Progenitor cell of endocrine pancreas (in vitro differentiated cells): ENCODE results near the gene SCD. TPM values are rescaled to one million over a fixed set of nuclear protein-coding genes. Genes with fewer than 3 reads are reported as not detected.

Experiments used
- DNase-seq: peaks from one replicate; pipeline ENCODE4 v3.0.0; 2021; ENCODE audit warnings: low spot score; ENCODE audit not compliant: unreplicated experiment
- H3K27ac Mint-ChIP-seq: 2 replicates; pipeline ENCODE4 v1.8.0; 2021; ENCODE audit warnings: mild to moderate bottlenecking, moderate library complexity, mixed read lengths
- H3K27me3 Mint-ChIP-seq: 2 replicates; pipeline ENCODE4 v1.8.0; 2021; ENCODE audit warnings: mixed read lengths
- H3K36me3 Mint-ChIP-seq: 2 replicates; pipeline ENCODE4 v1.8.0; 2022; ENCODE audit warnings: mixed read lengths; ENCODE audit not compliant: insufficient read depth
- H3K4me1 Mint-ChIP-seq: 2 replicates; pipeline ENCODE4 v1.8.0; 2021; ENCODE audit warnings: low read depth, mixed read lengths
- H3K4me3 Mint-ChIP-seq: 2 replicates; pipeline ENCODE4 v1.8.0; 2021; ENCODE audit warnings: low read depth, mild to moderate bottlenecking, moderate library complexity, mixed read lengths
- H3K9me3 Mint-ChIP-seq: 2 replicates; pipeline ENCODE4 v1.8.0; 2021; ENCODE audit warnings: low read depth, mixed read lengths
- total RNA-seq: library from RNA; stranded (reverse); gene quantifications from 2 replicates; pipeline ENCODE4 v1.2.1, GENCODE V29; 2021
- TF ChIP-seq, protein P1 (sequence below): fragments of 200-600 bp; sonication (generic); IDR thresholded peaks from one replicate; pipeline ENCODE4 v1.5.0; 2021; ENCODE audit warnings: antibody characterized with exemption, mild to moderate bottlenecking; ENCODE audit not compliant: unreplicated experiment

The SCD gene
- total RNA-seq, 1 donor from 2014 or later: 281 TPM

DNA sequence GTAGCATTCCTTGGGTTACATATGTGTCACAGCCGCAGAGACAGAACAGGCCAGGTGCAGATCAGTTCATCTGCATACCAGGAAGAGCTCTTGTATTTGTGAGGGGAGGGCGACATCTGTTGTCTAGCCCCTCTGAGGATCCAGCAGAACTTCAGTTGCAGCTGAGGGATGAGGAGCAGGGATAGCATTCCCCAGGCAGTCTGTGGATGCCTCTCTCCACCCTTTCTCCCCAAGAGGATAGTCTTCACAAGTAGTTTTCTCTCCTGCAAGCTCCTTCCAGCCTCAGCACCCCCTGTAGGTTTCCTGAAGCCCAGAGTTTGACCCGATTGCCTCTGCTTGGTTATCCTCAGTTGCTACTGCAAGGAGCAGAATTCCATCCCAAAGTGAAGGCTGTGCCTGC is 2.6 kb downstream of the SCD start:
- no peak for DNase-seq
- Mint-ChIP-seq H3K4me1 (peaks cover 46% of the 10 kb centered on the region), H3K27me3 (no peaks in the 10 kb centered on the region), H3K9me3 (no peaks in the 10 kb centered on the region), H3K4me3 (peak overlapping the region; percentile 95), H3K36me3 (peaks cover 42% of the 10 kb centered on the region), H3K27ac (peak overlapping the region; percentile 29)
- TF ChIP-seq, protein P1, sequence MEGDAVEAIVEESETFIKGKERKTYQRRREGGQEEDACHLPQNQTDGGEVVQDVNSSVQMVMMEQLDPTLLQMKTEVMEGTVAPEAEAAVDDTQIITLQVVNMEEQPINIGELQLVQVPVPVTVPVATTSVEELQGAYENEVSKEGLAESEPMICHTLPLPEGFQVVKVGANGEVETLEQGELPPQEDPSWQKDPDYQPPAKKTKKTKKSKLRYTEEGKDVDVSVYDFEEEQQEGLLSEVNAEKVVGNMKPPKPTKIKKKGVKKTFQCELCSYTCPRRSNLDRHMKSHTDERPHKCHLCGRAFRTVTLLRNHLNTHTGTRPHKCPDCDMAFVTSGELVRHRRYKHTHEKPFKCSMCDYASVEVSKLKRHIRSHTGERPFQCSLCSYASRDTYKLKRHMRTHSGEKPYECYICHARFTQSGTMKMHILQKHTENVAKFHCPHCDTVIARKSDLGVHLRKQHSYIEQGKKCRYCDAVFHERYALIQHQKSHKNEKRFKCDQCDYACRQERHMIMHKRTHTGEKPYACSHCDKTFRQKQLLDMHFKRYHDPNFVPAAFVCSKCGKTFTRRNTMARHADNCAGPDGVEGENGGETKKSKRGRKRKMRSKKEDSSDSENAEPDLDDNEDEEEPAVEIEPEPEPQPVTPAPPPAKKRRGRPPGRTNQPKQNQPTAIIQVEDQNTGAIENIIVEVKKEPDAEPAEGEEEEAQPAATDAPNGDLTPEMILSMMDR: no peak

DNA sequence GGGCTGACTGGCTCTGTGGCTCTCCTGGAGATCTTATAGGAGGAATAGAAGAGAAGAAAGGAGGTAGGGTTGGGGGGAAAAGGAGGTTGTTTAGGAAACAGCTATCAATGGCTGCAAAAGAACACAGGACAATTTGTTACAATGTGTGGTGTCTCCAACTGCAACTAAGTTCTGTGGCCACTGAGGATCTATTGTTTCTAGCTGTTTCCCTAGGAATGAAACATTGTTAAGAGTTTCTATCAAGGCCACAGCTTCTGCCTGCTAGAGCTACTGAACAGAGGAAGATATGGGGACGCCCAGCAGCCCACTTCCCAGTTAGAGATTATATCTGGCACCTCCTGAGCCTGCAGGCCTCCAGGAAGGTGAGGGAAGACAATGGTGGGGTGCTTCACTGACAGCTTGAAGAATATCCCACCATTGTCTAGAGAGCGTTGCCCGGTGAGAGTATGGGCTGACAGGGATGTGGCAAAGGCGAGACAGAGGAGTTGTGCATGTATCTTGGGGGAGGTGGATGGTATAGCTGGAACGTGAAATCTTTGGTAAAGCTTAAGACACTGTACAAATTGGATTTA is 4.0 kb downstream of the SCD start:
- DNase-seq: no peak
- H3K4me3 Mint-ChIP-seq: peak overlapping the region; percentile 44
- H3K27ac Mint-ChIP-seq: peak overlapping the region; percentile 44
- peaks cover 55% of the 10 kb centered on the region for H3K36me3 Mint-ChIP-seq
- H3K9me3 Mint-ChIP-seq: no peaks in the 10 kb centered on the region
- TF ChIP-seq, protein P1: no peak
- peaks cover 45% of the 10 kb centered on the region for H3K4me1 Mint-ChIP-seq
- H3K27me3 Mint-ChIP-seq: no peaks in the 10 kb centered on the region

DNA sequence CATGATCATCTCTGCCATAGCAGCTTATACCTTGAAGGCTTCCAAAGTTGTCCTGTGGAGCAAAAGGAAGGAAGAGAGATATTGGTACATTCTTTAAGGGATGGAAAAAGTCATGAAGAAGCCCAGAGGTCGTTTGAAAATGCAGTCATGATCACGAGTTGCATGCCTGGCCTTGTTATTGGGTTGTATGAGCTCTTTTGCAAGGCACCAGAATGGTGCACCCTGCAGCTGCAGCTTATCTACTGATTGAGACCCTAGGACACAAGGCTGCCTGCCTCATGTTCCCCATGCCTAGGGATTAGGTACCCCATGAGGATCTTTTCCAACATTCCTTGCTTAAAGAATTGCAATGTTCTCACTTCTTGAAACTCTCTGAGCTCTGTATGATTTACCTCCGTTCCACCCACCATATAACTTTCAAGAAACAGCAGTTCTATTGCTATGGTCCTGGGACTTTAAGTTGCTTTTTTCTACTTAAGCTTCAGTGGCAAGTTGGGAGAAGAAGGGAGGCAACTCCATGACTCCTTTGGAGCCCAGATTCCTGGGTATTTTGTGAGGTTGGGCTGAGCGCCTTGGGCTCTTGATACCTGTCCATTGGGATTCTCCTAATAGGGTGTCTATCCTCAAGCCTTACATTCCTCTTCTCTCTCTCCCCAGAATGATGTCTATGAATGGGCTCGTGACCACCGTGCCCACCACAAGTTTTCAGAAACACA is 6.9 kb downstream of the SCD start:
- TF ChIP-seq, protein P1: no peak
- Mint-ChIP-seq H3K4me1 (peaks cover 34% of the 10 kb centered on the region), H3K9me3 (no peaks in the 10 kb centered on the region), H3K27me3 (no peaks in the 10 kb centered on the region), H3K27ac (no peak overlapping the region), H3K36me3 (peaks cover 64% of the 10 kb centered on the region), H3K4me3 (no peak overlapping the region)
- DNase-seq: no peak

DNA sequence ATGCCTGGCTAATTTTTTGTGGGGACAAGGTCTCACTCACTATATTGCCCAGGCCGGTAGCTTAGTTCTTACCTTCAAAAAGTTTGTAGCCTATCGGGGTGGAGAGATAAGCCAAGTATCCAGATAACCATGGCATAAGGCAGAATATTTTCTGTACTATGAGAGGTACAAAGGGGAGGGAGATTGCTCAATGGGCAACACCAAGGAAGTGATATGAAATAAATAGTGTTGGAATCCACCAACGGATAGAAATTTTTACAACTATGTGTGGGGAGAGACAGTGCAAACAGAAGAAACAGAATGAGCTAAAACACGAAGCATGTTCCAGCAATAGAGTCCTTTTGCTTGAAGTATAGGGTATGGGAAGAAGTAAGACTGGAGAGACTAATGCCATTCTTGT is 8.1 kb downstream of the SCD start:
- peaks cover 35% of the 10 kb centered on the region for H3K4me1 Mint-ChIP-seq
- peak overlapping the region; percentile 68 for H3K27ac Mint-ChIP-seq
- no peaks in the 10 kb centered on the region for H3K27me3 Mint-ChIP-seq
- no peak for DNase-seq
- TF ChIP-seq, protein P1: no peak
- peaks cover 64% of the 10 kb centered on the region for H3K36me3 Mint-ChIP-seq
- no peak overlapping the region for H3K4me3 Mint-ChIP-seq
- no peaks in the 10 kb centered on the region for H3K9me3 Mint-ChIP-seq

DNA sequence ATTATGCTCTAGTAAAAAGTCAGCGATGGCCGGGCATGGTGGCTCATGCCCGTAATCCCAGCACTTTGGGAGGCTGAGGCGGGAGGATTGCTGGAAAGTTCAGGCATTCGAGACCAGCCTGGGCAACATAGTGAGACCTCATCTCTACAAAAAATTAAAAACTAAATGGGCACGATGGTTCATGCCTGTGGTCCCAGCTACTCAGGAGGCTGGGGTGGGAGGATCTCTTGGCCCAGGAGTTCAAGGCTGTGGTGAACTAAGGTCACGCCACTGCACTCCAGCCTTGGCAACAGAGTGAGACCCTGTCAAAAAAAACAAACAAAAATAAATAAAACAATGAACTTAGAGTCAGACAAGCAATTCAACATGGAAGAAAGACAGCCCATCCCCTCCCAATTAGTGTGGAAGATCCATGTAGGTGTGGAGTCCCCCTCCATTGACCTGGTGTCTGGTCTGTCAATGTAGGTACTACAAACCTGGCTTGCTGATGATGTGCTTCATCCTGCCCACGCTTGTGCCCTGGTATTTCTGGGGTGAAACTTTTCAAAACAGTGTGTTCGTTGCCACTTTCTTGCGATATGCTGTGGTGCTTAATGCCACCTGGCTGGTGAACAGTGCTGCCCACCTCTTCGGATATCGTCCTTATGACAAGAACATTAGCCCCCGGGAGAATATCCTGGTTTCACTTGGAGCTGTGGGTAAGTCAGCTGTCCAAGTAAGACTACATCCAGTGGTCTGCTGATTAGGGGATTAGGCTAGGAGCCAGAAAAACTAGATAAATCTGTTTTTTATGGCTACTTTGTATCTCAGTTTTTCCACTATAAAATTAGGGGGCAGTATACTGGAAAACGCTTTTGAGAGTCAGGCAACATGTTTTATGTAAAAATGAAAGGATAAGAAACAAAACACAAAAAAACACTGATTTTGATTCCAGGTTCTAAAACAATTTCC is 9.3 kb downstream of the SCD start:
- Mint-ChIP-seq H3K9me3 (no peaks in the 10 kb centered on the region), H3K4me3 (no peak overlapping the region), H3K4me1 (peaks cover 30% of the 10 kb centered on the region), H3K27ac (peak overlapping the region; percentile 68), H3K36me3 (peaks cover 66% of the 10 kb centered on the region), H3K27me3 (no peaks in the 10 kb centered on the region)
- no peak for DNase-seq
- TF ChIP-seq, protein P1: no peak
